Measurements from ENCODE around the gene TULP1. TPM values are rescaled to one million over a fixed set of nuclear protein-coding genes. Genes with fewer than 3 reads are reported as not detected.

Gene TULP1
- total RNA-seq, 1 experiment from 2014 or later: not detected

DNA sequence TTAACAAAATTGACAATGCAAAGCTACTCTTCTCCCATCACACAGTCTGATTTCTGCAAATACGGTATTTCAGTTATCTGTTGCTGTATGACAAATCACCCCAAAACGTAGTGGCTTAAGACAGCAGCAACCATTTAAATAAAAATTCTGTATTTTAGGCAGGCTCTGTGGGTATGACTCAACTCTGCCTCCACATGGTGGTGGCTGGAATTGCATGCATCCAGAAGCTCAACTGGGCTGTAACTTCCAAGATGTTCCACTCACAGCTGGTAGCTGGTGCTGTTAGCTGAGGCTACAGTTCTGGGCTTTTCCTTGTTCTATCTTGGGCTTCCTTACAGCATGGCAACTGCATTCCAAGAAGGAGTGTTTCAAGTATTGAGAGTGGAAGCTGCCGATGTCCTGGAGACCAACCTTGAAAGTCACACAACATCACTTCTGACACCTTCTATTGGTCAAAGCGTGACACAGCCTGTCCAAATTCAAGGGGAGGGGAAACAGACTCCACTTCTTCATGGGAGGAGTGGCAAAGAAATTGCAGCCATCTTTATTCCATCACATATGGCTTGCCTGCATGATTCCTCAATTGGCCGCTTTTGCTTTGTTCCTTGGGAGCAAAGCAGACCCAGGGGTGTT is 39.7 kb upstream of the TULP1 start (continued):
- TF ChIP-seq MAX (IDR thresholded peaks at IDR 0.05) (no peak), ZNF274 (IDR thresholded peaks at IDR 0.05; ENCODE audit: low read depth, low read length) (no peak)

DNA sequence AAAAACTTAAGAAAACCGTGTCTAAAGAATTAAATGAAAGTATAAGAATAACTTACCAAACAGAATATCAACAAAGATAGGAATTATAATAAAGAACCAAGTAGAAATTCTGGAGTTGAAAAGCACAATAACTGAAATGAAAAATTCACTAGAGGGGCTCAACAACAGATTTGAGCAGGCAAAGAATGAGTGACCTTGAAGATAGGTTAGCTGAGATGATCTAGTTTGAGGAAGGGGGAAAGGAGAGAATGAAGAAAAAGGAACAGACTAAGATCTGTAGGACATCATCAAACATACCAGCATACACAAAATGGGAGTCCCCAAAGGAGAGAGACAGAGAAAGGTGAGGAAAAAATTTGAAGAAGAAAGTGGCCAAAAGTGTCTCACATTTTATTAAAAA is 37.7 kb upstream of the TULP1 start:
- Histone ChIP-seq H3K9me2 (ENCODE audit: insufficient read depth) (no peaks in the 10 kb centered on the region), H4K20me1 (ENCODE audit: insufficient read depth) (no peaks in the 10 kb centered on the region), H3K4me1 (ENCODE audit: control insufficient read depth in 1 of 2, insufficient read depth in 2 of 2, low read length in 2 of 2) (no peaks in the 10 kb centered on the region), H2AFZ (ENCODE audit: low read depth, low read length, poor library complexity, severe bottlenecking) (no peak overlapping the region), H3K9ac (ENCODE audit: low read length) (no peak overlapping the region), H3K4me3 (replicated peaks in 1 of 2; ENCODE audit: low read depth in 1 of 2, low read length in 2 of 2) (no peak overlapping the region), H3K36me3 (ENCODE audit: control insufficient read depth in 1 of 2, insufficient read depth in 2 of 2, low read length in 2 of 2) (no peaks in the 10 kb centered on the region), H3K27me3 (ENCODE audit: insufficient read depth, low read length) (no peaks in the 10 kb centered on the region), H3K79me2 (ENCODE audit: insufficient read depth, low read length) (no peaks in the 10 kb centered on the region), H3K4me2 (ENCODE audit: low read length) (no peak overlapping the region), H3K9me3 (ENCODE audit: control insufficient read depth in 1 of 2, insufficient read depth in 1 of 2, low read depth in 1 of 2, low read length in 2 of 2) (peaks cover 4 to 9% of the 10 kb centered on the region in 2 experiments; a peak in 2 of 4 replicates), H3K27ac (ENCODE audit: low read depth, low read length) (no peak overlapping the region)
- no peak for DNase-seq (ENCODE audit: low read depth, low spot score)
- RAD21 ChIA-PET (ENCODE audit: low non-redundant PET in 1 of 2, low total read pairs in 2 of 2, uncharacterized antibody in 2 of 2, unreplicated experiment in 2 of 2): no interaction called here
- intact Hi-C loops (cut with micrococcal nuclease): no loop called here
- no peak for ATAC-seq
- TF ChIP-seq EGR1 (IDR thresholded peaks at IDR 0.05; ENCODE audit: low read depth): no peak
- peak; percentile 38; the same call in 1 of the 2 replicates for TF ChIP-seq CBX3 (IDR thresholded peaks at IDR 0.05; ENCODE audit: low read depth)
- TF ChIP-seq, protein P1, sequence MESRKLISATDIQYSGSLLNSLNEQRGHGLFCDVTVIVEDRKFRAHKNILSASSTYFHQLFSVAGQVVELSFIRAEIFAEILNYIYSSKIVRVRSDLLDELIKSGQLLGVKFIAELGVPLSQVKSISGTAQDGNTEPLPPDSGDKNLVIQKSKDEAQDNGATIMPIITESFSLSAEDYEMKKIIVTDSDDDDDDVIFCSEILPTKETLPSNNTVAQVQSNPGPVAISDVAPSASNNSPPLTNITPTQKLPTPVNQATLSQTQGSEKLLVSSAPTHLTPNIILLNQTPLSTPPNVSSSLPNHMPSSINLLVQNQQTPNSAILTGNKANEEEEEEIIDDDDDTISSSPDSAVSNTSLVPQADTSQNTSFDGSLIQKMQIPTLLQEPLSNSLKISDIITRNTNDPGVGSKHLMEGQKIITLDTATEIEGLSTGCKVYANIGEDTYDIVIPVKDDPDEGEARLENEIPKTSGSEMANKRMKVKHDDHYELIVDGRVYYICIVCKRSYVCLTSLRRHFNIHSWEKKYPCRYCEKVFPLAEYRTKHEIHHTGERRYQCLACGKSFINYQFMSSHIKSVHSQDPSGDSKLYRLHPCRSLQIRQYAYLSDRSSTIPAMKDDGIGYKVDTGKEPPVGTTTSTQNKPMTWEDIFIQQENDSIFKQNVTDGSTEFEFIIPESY (IDR thresholded peaks at IDR 0.05; ENCODE audit: extremely low read depth, insufficient replicate concordance, low read length): no peak
- POLR2A ChIA-PET: no interaction called here
- CTCF ChIA-PET: no interaction called here
- BruUV-seq (replicated peaks): no TSS peak

Data from HCT116 (cell line).